Pancreas (tissue), 10 donors: Measurements from ENCODE around the gene AP2B1. TPM values are rescaled to one million over a fixed set of nuclear protein-coding genes. Genes with fewer than 3 reads are reported as not detected.

Source experiments
- ATAC-seq, 4 donors: fragments of 200-7000 bp; cut with Tn5 transposase; one replicate each; pipeline versions ENCODE4 v1.8.0 to v1.9.1; 2020; ENCODE audit warnings: mild to moderate bottlenecking in 4 of 4, moderate library complexity in 4 of 4
- DNase-seq, 6 donors: peaks; one replicate each; pipeline ENCODE4 v3.0.0-alpha.2; 2020
- FAIRE-seq: peaks from 2 replicates; lab custom pipeline; 2012; peaks lifted over from hg19 to GRCh38; lab: Jason Lieb, UNC
- H3K27ac ChIP-seq, 4 donors: fragments of 200-600 bp; sonication (generic); 1 replicate in 3 of 4; 2 replicates in 1 of 4; pipeline versions ENCODE4 v1.5.0 to v1.8.0; 2020
- H3K27me3 ChIP-seq, 4 donors: fragments of 200-600 bp; one replicate each; pipeline ENCODE4 v1.8.0; 2021
- H3K36me3 ChIP-seq, 3 donors: fragments of 200-600 bp; sonication (generic) in 1 of 3; one replicate each; pipeline versions ENCODE4 v1.5.0 to v1.8.0; 2020 to 2021
- H3K4me1 ChIP-seq, 3 donors: fragments of 200-600 bp; one replicate each; pipeline ENCODE4 v1.8.0; 2021
- H3K4me3 ChIP-seq, 4 donors: fragments of 200-600 bp; sonication (generic) in 2 of 4; one replicate each; pipeline versions ENCODE4 v1.5.0 to v1.8.0; 2020 to 2021
- H3K9me3 ChIP-seq, 4 donors: fragments of 200-600 bp; one replicate each; pipeline ENCODE4 v1.8.0; 2021
- CTCF ChIP-seq, 4 donors: fragments of 200-600 bp; sonication (generic) in 3 of 4; IDR thresholded peaks; one replicate each; pipeline versions ENCODE4 v1.5.0 to v1.8.0; 2021; ENCODE audit warnings: antibody characterized with exemption in 4 of 4
- WGBS, 2 donors: extraction: QIAGEN DNeasy Blood & Tissue Kit; methylation state at CpG; one replicate each; pipeline ENCODE4 v1.1.7; 2013; 5-methylcytosine and 5-hydroxymethylcytosine counted together
- intact Hi-C, 3 donors: fragments of 100-400 bp; cut with DNase I; formaldehyde crosslinking; loops; one replicate each; pipeline versions ENCODE4 v1.11.1 to v1.14.2; 2022
- polyA plus RNA-seq, 2 donors: library from polyadenylated mRNA; stranded (reverse); fragments of 200-250 nt; gene quantifications; one replicate each; pipeline ENCODE4 v1.2.3, GENCODE V29; 2013
- total RNA-seq, 6 donors: library from RNA; stranded (reverse); fragmentation: NEBNext Ultra II Directional in 4 of 6; extraction: Animal tissue kit (Norgen Biotek cat#: 25700) in 4 of 6; gene quantifications; one replicate each; pipeline versions ENCODE4 v1.2.1 to v1.2.4, GENCODE V29; 2021 to 2023
- donor health status: healthy with polysubstance abuse.
- donor health status: DM: no; HTN: no; CAD: no; lungs with moderate emphysema.
- donor health status: DM: no; HTN: no; CAD: no.
- donor health status: control.
- donor health status: control.
- donor health status: Bipolar disorder and iron deficiency.
- donor health status: DM: yes; HTN: yes; CAD: no.
- donor health status: DM: no; HTN: no; CAD: no.
- donor health status: DM: no; HTN: no; CAD: no.
- donor health status: DM: yes; HTN: yes; CAD: no.

AP2B1 gene
- total and polyA plus RNA-seq, 8 donors = 21.2 to 83.2 (median 47.3) TPM

- no peaks in the 10 kb centered on the region for H3K9me3 ChIP-seq
- H3K4me3 ChIP-seq = peak overlapping the region; percentile 48 to 76 (median 68)
- intact Hi-C loops = no loop called here
- no peaks in the 10 kb centered on the region for H3K36me3 ChIP-seq
- ATAC-seq (peak; percentile 61 to 65 (median 62)), DNase-seq (peak in 2 of 6 donors; percentile 34 to 68), FAIRE-seq (no peak)
- 13 to 15% methylated on average over 37 to 40 of the region's 47 CpGs for WGBS, 2 donors
- peaks cover 0 to 7% (median 6%) of the 10 kb centered on the region in 3 donors for H3K4me1 ChIP-seq
- no peak overlapping the region for H3K27ac ChIP-seq
- H3K27me3 ChIP-seq = no peaks in the 10 kb centered on the region
- no peak for TF ChIP-seq CTCF (IDR thresholded peaks at IDR 0.05)
Observed at GRCh38 chr17:35731917-35732805, 145.0 kb downstream of the AP2B1 start.

GRCh38 chr17:35732806-35733136 is 145.6 kb downstream of the AP2B1 start:
- H3K4me1 ChIP-seq = peaks cover 0 to 6% (median 5%) of the 10 kb centered on the region in 3 donors
- no peak for TF ChIP-seq CTCF (IDR thresholded peaks at IDR 0.05)
- no peak for DNase-seq
- H3K27ac ChIP-seq = no peak overlapping the region
- intact Hi-C loops = no loop called here
- WGBS, 2 donors = 83 to 94% methylated on average over 1 of the region's 1 CpG
- H3K9me3 ChIP-seq = no peaks in the 10 kb centered on the region
- no peaks in the 10 kb centered on the region for H3K27me3 ChIP-seq
- no peak for FAIRE-seq
- no peaks in the 10 kb centered on the region for H3K36me3 ChIP-seq
- peak overlapping the region in 1 of 4 donors; percentile 76 for H3K4me3 ChIP-seq
- no peak for ATAC-seq

- no peaks in the 10 kb centered on the region for H3K27me3 ChIP-seq
- ATAC-seq = no peak
- H3K27ac ChIP-seq = no peak overlapping the region
- no peaks in the 10 kb centered on the region for H3K36me3 ChIP-seq
- DNase-seq = no peak
- 80 to 85% methylated on average over 6 of the region's 6 CpGs for WGBS, 2 donors
- H3K9me3 ChIP-seq = no peaks in the 10 kb centered on the region
- FAIRE-seq = no peak
- TF ChIP-seq CTCF (IDR thresholded peaks at IDR 0.05) = no peak
- no peak overlapping the region for H3K4me3 ChIP-seq
- peaks cover 0 to 6% (median 5%) of the 10 kb centered on the region in 3 donors for H3K4me1 ChIP-seq
- intact Hi-C loops = no loop called here
Observed at GRCh38 chr17:35733366-35733765, 146.2 kb downstream of the AP2B1 start.

GRCh38 chr17:35734396-35734795 is 147.3 kb downstream of the AP2B1 start:
- Histone ChIP-seq H3K36me3 (no peaks in the 10 kb centered on the region), H3K4me1 (peaks cover 0 to 6% (median 5%) of the 10 kb centered on the region in 3 donors), H3K27me3 (no peaks in the 10 kb centered on the region), H3K9me3 (no peaks in the 10 kb centered on the region), H3K27ac (no peak overlapping the region), H3K4me3 (no peak overlapping the region)
- DNase-seq (no peak), FAIRE-seq (no peak), ATAC-seq (no peak)
- intact Hi-C loops = no loop called here
- no peak for TF ChIP-seq CTCF (IDR thresholded peaks at IDR 0.05)
- 87 to 88% methylated on average over 7 of the region's 7 CpGs for whole genome bisulfite sequencing, 2 donors
